Raji (cell line): ENCODE measurements around the gene SMIM41.

Experiments used
- POLR2A ChIP-seq: IDR thresholded peaks from 2 replicates; pipeline ENCODE4 v1.6.1; 2011; ENCODE audit warnings: low read depth, low read length, control low read depth; ENCODE audit not compliant: insufficient read depth

Gene SMIM41

GRCh38 chr12:52067081-52067374 is 12.5 kb upstream of the SMIM41 start:
- no peak for TF ChIP-seq POLR2A

- peak; percentile 89 for TF ChIP-seq POLR2A
Observed at GRCh38 chr12:52069327-52070184, 9.9 kb upstream of the SMIM41 start, which contains the start of gene ATG101. ATG101 (plus strand) TSS chr12:52069978; CDS start chr12:52073651, 3,673 bp downstream.

DNA sequence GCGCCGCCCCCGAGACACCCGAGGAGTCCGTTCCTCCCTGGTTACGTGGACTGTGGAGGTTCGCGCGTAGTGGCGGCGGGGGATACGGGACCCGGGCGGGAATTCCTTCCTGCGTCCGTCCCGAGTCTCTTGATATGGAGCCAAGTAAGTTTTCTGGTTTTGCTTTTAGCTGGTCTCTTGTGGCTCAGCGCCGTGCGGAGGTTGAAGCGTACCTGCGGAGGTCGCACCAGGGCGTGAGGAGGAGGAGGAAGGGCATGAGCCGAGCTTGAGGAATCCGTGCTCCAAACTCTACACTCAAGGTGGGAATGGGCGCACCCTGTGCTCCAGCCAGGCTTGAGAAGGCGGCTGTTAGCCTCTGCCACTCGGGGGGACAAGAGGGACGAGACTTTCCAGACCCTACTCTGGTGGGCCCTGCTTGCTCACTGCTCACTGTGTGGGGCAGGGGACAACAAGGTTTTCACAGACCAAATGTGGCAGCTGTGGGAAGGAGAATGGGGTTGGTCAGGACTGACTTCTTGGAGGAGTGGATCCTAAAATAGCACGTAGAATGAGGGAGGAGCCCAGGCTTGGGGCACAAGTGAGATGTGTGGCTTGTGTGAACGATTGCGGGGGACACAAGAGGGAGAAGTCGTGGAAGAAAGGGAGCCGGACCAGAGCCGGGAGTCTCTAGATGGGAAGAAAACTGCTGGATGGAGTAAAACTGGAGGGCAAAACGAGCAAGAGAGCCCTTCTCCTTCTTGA is 9.1 kb upstream of the SMIM41 start:
- TF ChIP-seq POLR2A: no peak

- TF ChIP-seq POLR2A: no peak
Observed at GRCh38 chr12:52073531-52074381, 5.7 kb upstream of the SMIM41 start.

- no peak for TF ChIP-seq POLR2A
Observed at GRCh38 chr12:52074971-52075724, 4.4 kb upstream of the SMIM41 start.

GRCh38 chr12:52076811-52077210 is 2.7 kb upstream of the SMIM41 start:
- no peak for TF ChIP-seq POLR2A

DNA sequence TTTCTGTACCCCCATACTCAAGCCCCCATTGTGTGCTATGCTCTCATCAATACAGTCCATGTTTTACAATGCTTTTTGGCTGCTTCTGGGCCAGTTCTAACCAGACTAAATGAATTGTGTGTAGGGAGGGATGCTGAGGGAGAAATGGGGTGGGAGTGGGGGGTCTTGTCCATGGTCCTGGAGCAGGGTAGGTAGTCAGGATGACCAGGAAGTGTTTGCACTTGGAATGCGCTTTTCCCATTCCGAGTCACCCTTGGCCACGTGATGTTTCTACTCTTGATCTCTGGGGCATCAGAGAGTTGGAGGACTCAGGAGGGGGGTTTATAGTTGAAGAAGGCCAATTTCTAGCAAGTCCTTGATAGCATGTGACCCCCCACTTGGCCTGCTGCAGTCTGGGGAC is 1.2 kb upstream of the SMIM41 start:
- no peak for TF ChIP-seq POLR2A

DNA sequence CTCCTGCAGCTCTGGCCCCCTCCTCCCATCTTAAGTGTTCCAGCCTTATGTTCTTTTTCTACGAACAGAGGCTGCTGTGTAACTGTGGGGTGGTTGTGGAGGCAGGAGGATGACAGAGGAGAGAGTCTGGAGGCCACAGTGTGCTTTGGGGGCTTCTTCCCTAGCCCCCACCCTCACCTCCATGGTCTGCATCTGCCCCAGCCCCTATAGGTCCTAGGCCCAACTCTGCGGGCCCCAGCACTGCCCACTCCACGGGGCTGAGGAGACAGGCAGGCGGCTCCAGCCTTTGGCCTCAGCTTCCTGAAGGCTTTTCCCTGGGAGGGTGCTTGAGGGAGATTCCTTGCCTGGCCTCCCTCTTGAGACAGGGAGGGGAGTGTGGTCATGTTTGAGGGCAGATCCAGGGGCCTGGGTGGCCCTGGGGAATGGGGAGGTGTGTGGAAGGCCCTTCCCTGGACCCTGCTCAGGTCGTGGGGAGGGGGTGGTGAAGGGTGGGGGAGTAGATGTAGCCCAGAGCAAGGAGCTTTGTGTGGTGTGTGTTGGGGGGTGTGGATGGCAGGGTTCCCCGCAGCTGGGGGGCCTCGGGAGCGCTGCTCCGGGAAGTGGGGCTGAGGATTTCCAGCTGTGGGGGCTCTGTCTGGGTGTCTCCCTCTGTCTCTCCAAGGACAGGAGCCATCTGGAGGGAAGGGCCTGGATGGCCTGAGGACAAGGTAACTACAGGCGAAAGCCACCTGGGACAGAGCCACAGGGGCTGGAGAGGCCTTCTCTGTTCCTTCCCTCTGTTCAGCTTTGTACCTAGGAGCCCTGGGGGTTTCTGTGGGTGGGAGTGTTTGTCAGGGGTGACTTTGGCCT is 1.1 kb downstream of the SMIM41 start:
- no peak for TF ChIP-seq POLR2A

DNA sequence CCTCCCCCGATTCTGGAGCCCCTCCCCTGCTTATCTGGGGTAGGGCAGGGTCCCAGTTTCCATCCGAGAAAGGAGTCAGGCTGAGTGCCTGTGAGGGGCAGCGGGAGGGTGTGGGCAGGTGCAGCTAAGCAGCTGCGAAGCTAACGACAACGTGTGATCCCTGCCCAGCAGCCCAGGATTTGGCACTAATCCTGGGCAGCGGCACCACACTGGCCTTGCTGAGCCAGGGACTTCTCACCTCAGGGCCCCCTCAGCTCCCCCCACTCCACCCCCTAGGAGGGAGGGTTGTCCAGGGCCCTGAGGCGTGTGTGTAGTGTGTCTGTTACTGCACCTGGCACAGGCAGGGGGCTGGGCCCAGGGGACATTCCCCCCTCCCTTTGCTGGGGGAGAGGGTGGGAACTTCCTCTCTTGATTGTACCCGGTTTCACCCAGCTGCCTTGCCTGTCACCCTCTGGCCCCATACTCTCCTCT is 1.8 kb downstream of the SMIM41 start:
- no peak for TF ChIP-seq POLR2A

GRCh38 chr12:52082026-52082668 is 2.6 kb downstream of the SMIM41 start:
- TF ChIP-seq POLR2A: no peak

DNA sequence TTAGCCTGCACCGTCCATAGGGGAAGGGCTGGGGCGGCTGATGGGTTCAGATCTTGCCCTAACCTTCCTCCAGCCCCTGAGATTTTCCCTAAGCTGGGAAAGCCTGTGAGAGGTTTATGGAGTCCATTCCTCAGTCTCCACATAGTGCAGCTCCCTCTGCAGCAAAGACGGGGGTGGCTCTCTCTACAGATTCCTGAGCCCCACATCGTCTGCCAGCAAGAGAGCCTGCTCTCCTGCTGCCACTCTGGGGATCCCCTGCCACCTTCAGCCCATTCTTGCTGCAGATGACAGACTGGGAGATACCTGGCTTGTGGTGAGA is 3.1 kb downstream of the SMIM41 start:
- no peak for TF ChIP-seq POLR2A

DNA sequence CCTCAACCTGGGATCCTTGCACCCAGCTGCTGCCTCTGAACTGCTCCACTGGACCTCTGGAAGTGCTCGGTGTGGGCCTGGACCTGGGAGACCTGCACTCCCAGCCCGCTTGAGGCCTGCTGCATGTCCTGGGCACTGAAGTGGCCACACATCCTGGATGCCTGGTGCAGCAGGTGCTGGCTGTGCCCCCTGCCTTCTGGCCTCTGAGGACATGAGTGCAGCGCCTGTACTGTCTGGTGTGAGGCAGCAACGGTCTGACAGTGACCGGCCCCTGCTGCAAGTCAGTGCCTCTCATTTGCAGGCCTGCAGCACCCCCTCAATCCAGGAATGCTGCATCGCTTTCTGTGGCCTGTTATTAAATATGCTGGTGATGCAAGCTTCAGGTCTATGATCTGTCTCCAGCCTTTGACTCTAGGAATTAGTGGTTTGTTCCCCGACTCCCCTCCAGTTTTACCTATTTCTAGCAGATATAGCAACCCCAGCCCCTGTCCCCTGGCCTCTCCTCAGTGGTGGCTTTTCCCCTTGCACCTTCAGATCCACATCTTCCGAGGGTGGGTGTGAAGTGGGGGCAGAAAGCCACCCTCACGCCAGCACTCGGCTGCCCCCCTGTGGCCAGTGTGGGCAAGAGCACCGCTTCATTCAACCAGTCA is 3.6 kb downstream of the SMIM41 start:
- TF ChIP-seq POLR2A: no peak

DNA sequence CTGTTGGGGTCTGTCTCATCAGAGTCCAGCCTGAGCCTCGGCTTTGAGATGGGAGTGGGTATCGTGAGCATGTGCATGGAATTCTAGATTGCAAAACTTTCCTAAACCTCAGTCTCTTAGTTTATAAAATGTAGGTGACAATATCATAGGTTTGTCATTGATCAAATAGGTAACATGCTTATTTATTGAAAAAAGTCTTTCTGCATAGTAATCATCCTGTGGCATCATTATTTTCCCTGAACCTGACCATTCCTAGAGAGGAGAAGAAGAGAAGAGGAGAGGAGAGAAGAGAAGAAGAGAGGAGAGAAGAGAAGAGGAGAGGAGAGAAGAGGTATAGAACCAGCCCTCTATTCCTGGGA is 4.1 kb downstream of the SMIM41 start:
- TF ChIP-seq POLR2A: no peak
